ENCODE results near the gene SAFB. TPM values are rescaled to one million over a fixed set of nuclear protein-coding genes. Genes with fewer than 3 reads are reported as not detected.

The SAFB gene
- polyA plus RNA-seq, 1 of the 3 experiments (the other 2 are of a cell fraction): 90.0 TPM

DNA sequence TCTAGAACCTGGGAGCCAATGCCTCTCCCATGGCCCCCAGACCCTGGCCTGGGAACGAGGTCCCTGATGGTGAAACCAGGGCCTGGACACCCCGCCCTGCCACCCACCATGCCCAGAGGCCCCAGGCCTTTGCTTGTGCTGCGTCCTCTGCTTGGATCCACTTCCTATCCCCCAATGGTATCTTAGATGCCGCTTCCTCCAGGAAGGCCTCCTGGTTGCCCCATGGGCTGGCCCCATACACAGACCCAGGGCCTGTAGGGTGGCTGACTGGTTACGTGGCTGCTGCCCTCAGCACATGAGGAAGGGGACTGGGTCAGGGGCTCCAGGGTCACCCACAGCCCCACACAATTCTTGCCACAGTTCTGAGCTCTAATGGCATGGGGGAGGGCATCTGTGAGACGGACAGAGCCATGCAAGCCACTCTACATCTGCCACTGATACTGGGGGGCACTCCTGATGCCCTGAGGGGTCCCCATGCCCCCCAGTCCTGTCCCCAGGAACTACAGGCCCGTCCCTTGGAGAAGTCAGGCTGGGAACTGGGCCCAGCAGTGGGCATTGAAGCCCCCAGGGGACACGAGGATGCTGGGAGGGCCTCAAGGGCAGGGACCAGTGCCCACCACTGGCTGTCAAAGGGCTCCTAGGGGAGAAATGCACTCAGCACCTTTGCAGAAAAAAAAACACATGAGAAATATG lies 72.2 kb downstream of the SAFB start (continued):
- TF ChIP-seq, protein P1, sequence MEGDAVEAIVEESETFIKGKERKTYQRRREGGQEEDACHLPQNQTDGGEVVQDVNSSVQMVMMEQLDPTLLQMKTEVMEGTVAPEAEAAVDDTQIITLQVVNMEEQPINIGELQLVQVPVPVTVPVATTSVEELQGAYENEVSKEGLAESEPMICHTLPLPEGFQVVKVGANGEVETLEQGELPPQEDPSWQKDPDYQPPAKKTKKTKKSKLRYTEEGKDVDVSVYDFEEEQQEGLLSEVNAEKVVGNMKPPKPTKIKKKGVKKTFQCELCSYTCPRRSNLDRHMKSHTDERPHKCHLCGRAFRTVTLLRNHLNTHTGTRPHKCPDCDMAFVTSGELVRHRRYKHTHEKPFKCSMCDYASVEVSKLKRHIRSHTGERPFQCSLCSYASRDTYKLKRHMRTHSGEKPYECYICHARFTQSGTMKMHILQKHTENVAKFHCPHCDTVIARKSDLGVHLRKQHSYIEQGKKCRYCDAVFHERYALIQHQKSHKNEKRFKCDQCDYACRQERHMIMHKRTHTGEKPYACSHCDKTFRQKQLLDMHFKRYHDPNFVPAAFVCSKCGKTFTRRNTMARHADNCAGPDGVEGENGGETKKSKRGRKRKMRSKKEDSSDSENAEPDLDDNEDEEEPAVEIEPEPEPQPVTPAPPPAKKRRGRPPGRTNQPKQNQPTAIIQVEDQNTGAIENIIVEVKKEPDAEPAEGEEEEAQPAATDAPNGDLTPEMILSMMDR (IDR thresholded peaks at IDR 0.05): no peak
- TF ChIP-seq RAD21 (IDR thresholded peaks at IDR 0.05; ENCODE audit: low read length) (no peak), SMC3 (IDR thresholded peaks at IDR 0.05; ENCODE audit: low read depth, low read length) (no peak)
- TF ChIP-seq, protein P2, sequence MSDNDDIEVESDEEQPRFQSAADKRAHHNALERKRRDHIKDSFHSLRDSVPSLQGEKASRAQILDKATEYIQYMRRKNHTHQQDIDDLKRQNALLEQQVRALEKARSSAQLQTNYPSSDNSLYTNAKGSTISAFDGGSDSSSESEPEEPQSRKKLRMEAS (IDR thresholded peaks at IDR 0.05; ENCODE audit: low read depth): no peak

DNA sequence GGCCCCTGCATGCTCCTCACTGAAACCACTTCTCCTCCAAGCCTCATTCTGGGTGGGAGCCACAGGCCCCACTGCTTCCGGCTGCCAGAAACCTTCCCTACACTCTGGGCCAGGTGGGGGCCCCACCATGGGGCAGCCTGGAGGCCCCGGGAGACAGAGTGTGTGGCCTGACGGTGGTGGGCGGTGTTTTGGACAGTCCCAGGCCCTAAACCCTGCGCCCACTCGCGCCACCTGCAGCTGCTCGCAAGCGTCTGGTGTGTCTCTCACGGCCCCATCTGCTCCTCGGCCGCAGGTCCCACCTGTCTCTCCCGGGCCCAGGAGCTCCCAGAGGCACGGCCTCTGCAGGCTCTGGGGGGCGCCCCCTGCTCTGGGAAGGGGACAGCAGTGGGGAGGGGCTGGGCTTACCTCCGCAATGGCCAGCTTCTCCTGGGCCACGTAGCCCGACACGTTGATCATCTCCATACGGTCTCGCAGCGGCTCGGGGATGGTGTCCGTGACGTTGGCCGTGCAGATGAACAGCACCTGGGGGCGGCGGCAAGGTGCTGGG lies 72.8 kb downstream of the SAFB start:
- no peaks in the 10 kb centered on the region for H3K27me3 ChIP-seq (ENCODE audit: insufficient read depth)
- TF ChIP-seq FOXJ3 (CRISPR knock-in tag; IDR thresholded peaks at IDR 0.05) (no peak), RFX5 (IDR thresholded peaks at IDR 0.05; ENCODE audit: low read length) (no peak), RAD21 (IDR thresholded peaks at IDR 0.05; ENCODE audit: low read length) (no peak), FOSL2 (IDR thresholded peaks at IDR 0.05; ENCODE audit: borderline replicate concordance, low read depth) (no peak), RCOR1 (IDR thresholded peaks at IDR 0.05; ENCODE audit: low read length) (no peak), CHD2 (IDR thresholded peaks at IDR 0.05; ENCODE audit: low read length, partially characterized antibody) (no peak), MXI1 (IDR thresholded peaks at IDR 0.05; ENCODE audit: low read depth, low read length) (no peak), YY1 (IDR thresholded peaks at IDR 0.05; ENCODE audit: low read depth) (no peak), FOXM1 (IDR thresholded peaks at IDR 0.05; ENCODE audit: low read depth) (no peak), EP300 (IDR thresholded peaks at IDR 0.05; ENCODE audit: borderline replicate concordance in 1 of 2, low read depth in 1 of 2, low read length in 1 of 2) (no peak), TAF1 (IDR thresholded peaks at IDR 0.05; ENCODE audit: borderline replicate concordance, low read depth, low read length) (no peak), TEAD4 (IDR thresholded peaks at IDR 0.05; ENCODE audit: borderline replicate concordance, insufficient read depth) (no peak), JUND (IDR thresholded peaks at IDR 0.05) (no peak), SIN3A (IDR thresholded peaks at IDR 0.05; ENCODE audit: borderline replicate concordance, low read depth, low read length) (no peak)
- TF ChIP-seq, protein P3, sequence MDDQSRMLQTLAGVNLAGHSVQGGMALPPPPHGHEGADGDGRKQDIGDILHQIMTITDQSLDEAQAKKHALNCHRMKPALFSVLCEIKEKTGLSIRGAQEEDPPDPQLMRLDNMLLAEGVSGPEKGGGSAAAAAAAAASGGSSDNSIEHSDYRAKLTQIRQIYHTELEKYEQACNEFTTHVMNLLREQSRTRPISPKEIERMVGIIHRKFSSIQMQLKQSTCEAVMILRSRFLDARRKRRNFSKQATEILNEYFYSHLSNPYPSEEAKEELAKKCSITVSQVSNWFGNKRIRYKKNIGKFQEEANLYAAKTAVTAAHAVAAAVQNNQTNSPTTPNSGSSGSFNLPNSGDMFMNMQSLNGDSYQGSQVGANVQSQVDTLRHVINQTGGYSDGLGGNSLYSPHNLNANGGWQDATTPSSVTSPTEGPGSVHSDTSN (IDR thresholded peaks at IDR 0.05): no peak
- TF ChIP-seq, protein P4, sequence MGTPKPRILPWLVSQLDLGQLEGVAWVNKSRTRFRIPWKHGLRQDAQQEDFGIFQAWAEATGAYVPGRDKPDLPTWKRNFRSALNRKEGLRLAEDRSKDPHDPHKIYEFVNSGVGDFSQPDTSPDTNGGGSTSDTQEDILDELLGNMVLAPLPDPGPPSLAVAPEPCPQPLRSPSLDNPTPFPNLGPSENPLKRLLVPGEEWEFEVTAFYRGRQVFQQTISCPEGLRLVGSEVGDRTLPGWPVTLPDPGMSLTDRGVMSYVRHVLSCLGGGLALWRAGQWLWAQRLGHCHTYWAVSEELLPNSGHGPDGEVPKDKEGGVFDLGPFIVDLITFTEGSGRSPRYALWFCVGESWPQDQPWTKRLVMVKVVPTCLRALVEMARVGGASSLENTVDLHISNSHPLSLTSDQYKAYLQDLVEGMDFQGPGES (IDR thresholded peaks at IDR 0.05; ENCODE audit: low read depth, low read length): no peak
- TF ChIP-seq, protein P1 (IDR thresholded peaks at IDR 0.05): no peak
- TF ChIP-seq, protein P5, sequence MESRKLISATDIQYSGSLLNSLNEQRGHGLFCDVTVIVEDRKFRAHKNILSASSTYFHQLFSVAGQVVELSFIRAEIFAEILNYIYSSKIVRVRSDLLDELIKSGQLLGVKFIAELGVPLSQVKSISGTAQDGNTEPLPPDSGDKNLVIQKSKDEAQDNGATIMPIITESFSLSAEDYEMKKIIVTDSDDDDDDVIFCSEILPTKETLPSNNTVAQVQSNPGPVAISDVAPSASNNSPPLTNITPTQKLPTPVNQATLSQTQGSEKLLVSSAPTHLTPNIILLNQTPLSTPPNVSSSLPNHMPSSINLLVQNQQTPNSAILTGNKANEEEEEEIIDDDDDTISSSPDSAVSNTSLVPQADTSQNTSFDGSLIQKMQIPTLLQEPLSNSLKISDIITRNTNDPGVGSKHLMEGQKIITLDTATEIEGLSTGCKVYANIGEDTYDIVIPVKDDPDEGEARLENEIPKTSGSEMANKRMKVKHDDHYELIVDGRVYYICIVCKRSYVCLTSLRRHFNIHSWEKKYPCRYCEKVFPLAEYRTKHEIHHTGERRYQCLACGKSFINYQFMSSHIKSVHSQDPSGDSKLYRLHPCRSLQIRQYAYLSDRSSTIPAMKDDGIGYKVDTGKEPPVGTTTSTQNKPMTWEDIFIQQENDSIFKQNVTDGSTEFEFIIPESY (IDR thresholded peaks at IDR 0.05; ENCODE audit: borderline replicate concordance, low read depth): no peak
- peaks cover 51% of the 10 kb centered on the region for H3K79me2 ChIP-seq (ENCODE audit: insufficient read depth)
- no peaks in the 10 kb centered on the region for H3K9me3 ChIP-seq
- CTCF ChIA-PET: interaction anchor here (0.7 kb wide), 1 partner anchor 25 kb away, joined by 3 read pairs; the partner anchor contains the start of gene CATSPERD
- no peak for DNase-seq
- H3F3A ChIP-seq (replicated peaks; ENCODE audit: insufficient read depth): peaks cover 43% of the 10 kb centered on the region
- POLR2A ChIA-PET: no interaction called here
- no peak overlapping the region for H2AFZ ChIP-seq (ENCODE audit: low read depth)
- H3K4me2 ChIP-seq: no peak overlapping the region
- peaks cover 19 to 76% of the 10 kb centered on the region in 2 experiments for H3K36me3 ChIP-seq (replicated peaks in 1 of 2; ENCODE audit: control insufficient read depth in 1 of 2, insufficient read depth in 2 of 2, low read length in 1 of 2)
- no peak overlapping the region for H3K4me3 ChIP-seq (ENCODE audit: low read depth in 2 of 2, low read length in 1 of 2)
- H4K20me1 ChIP-seq (ENCODE audit: insufficient read depth): peaks cover 64% of the 10 kb centered on the region
- H3K27ac ChIP-seq (ENCODE audit: low read depth in 2 of 2, low read length in 1 of 2): no peak overlapping the region
- WGBS (ENCODE audit: low lambda C conversion rate): 95% methylated on average over 12 of the region's 28 CpGs
- H3K9ac ChIP-seq: no peak overlapping the region
- H3K4me1 ChIP-seq (ENCODE audit: control insufficient read depth in 1 of 2, insufficient read depth in 2 of 2, low read depth in 1 of 2, low read length in 1 of 2): peaks cover 0 to 28% of the 10 kb centered on the region in 2 experiments; a peak in 1 of 4 replicates
- H3K9me2 ChIP-seq: no peaks in the 10 kb centered on the region
